Trophoblast cell (in vitro differentiated cells and primary cell): ENCODE results near the gene SDCCAG8.

Source experiments
- DNase-seq, 2 donors: peaks; one replicate each; pipeline ENCODE4 v3.0.0-alpha.2; 2016
- H2AFZ ChIP-seq: 2 replicates; pipeline ENCODE4 v1.6.1; 2013; ENCODE audit warnings: low read length, moderate library complexity, mild to moderate bottlenecking; ENCODE audit not compliant: insufficient read depth, poor library complexity
- H2AK5ac ChIP-seq: 2 replicates; pipeline ENCODE4 v1.6.1; 2013; ENCODE audit warnings: mild to moderate bottlenecking, low read length
- H2BK120ac ChIP-seq: 2 replicates; pipeline ENCODE4 v1.6.1; 2013; ENCODE audit warnings: low read length, mild to moderate bottlenecking, moderate library complexity; ENCODE audit not compliant: insufficient read depth, poor library complexity
- H2BK12ac ChIP-seq: 2 replicates; pipeline ENCODE4 v1.6.1; 2013; ENCODE audit warnings: mild to moderate bottlenecking, low read length, moderate library complexity
- H2BK5ac ChIP-seq: 2 replicates; pipeline ENCODE4 v1.6.1; 2013; ENCODE audit warnings: low read length, low read depth, moderate library complexity, mild to moderate bottlenecking; ENCODE audit not compliant: poor library complexity
- H3K14ac ChIP-seq: 2 replicates; pipeline ENCODE4 v1.6.1; 2013; ENCODE audit warnings: mild to moderate bottlenecking, low read length
- H3K18ac ChIP-seq: 2 replicates; pipeline ENCODE4 v1.6.1; 2013; ENCODE audit warnings: mild to moderate bottlenecking, low read length
- H3K23ac ChIP-seq: 2 replicates; pipeline ENCODE4 v1.6.1; 2013; ENCODE audit warnings: low read length
- H3K27ac ChIP-seq: 2 replicates; pipeline ENCODE4 v1.5.1; 2013; ENCODE audit warnings: low read depth, mild to moderate bottlenecking, inconsistent platforms, low read length, moderate library complexity
- H3K27me3 ChIP-seq: 2 replicates; pipeline ENCODE4 v1.6.1; 2013; ENCODE audit warnings: inconsistent platforms, mild to moderate bottlenecking, low read length, moderate library complexity; ENCODE audit not compliant: insufficient read depth
- H3K36me3 ChIP-seq, 2 experiments: 1 replicate in 1 of 2; 2 replicates in 1 of 2; pipeline ENCODE4 v1.6.1; 2013; ENCODE audit warnings: low read length in 2 of 2, mild to moderate bottlenecking in 2 of 2, moderate library complexity in 1 of 2; ENCODE audit not compliant: insufficient read depth in 2 of 2, control insufficient read depth in 1 of 2
- H3K4ac ChIP-seq: 2 replicates; pipeline ENCODE4 v1.6.1; 2013; ENCODE audit warnings: low read depth, mild to moderate bottlenecking, low read length, moderate library complexity
- H3K4me1 ChIP-seq, 2 experiments: 1 replicate in 1 of 2; 2 replicates in 1 of 2; pipeline ENCODE4 v1.6.1; 2013; ENCODE audit warnings: low read length in 2 of 2, mild to moderate bottlenecking in 2 of 2, moderate library complexity in 1 of 2; ENCODE audit not compliant: insufficient read depth in 2 of 2, control insufficient read depth in 1 of 2
- H3K4me2 ChIP-seq: 2 replicates; pipeline ENCODE4 v1.6.1; 2013; ENCODE audit warnings: inconsistent platforms, mild to moderate bottlenecking, low read length, moderate library complexity
- H3K4me3 ChIP-seq: 2 replicates; pipeline ENCODE4 v1.5.1; 2013; ENCODE audit warnings: mild to moderate bottlenecking, low read depth, low read length, inconsistent platforms
- H3K79me1 ChIP-seq: one replicate; pipeline ENCODE4 v1.6.1; 2013; ENCODE audit warnings: low read length
- H3K79me2 ChIP-seq: 2 replicates; pipeline ENCODE4 v1.6.1; 2013; ENCODE audit warnings: low read length, mild to moderate bottlenecking; ENCODE audit not compliant: control insufficient read depth, insufficient read depth, poor library complexity
- H3K9ac ChIP-seq: 2 replicates; pipeline ENCODE4 v1.6.1; 2013; ENCODE audit warnings: mild to moderate bottlenecking, low read length
- H3K9me3 ChIP-seq: 2 replicates; pipeline ENCODE4 v1.6.1; 2013; ENCODE audit warnings: low read depth, mild to moderate bottlenecking, control low read depth, inconsistent platforms, low read length; ENCODE audit not compliant: insufficient read depth
- H4K12ac ChIP-seq: 2 replicates; pipeline ENCODE4 v1.6.1; 2013; ENCODE audit warnings: low read depth, mild to moderate bottlenecking, low read length, moderate library complexity
- H4K8ac ChIP-seq: 2 replicates; pipeline ENCODE4 v1.6.1; 2013; ENCODE audit warnings: low read depth, mild to moderate bottlenecking, low read length, moderate library complexity
- H4K91ac ChIP-seq: one replicate; pipeline ENCODE4 v1.6.1; 2013; ENCODE audit warnings: low read depth, mild to moderate bottlenecking, low read length, moderate library complexity
- WGBS: extraction: QIAGEN DNeasy Blood & Tissue Kit; methylation state at CpG from one replicate; pipeline ENCODE4 v1.1.7; 2013; ENCODE audit warnings: missing lambda C conversion rate; ENCODE audit not compliant: insufficient read length, insufficient coverage; ENCODE audit errors: extremely low coverage; 5-methylcytosine and 5-hydroxymethylcytosine counted together

The SDCCAG8 gene

DNA sequence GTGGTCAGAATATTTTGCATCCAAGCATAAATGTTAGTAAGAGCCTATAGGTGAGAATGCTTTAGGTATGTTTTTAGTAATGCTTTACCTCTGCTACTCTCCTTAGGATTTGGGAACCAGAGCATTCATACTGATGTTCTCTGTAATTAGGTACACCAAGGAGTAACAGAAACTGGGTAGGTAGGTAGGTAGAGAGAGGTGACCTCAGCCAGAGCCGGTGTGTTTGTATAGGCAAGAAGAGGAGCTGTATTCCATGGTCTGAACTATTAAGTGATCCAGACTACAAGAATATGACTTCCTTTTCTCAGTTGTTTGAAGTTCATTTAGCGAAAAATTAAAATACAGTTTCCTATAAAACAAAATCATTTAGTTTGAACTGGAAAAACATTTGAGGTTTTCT lies 108.5 kb downstream of the SDCCAG8 start:
- no peak overlapping the region for H2AFZ ChIP-seq
- H4K8ac ChIP-seq, result no peak overlapping the region
- no peak overlapping the region for H3K14ac ChIP-seq
- no peak overlapping the region for H3K4ac ChIP-seq
- no peak overlapping the region for H2BK120ac ChIP-seq
- peaks cover 0 to 2% of the 10 kb centered on the region in 2 experiments for H3K4me1 ChIP-seq
- no peaks in the 10 kb centered on the region for H3K27me3 ChIP-seq
- no peak overlapping the region for H3K23ac ChIP-seq
- H3K36me3 ChIP-seq, result no peaks in the 10 kb centered on the region
- DNase-seq, result no peak
- no peak overlapping the region for H2BK5ac ChIP-seq
- H3K4me3 ChIP-seq, result no peak overlapping the region
- no peak overlapping the region for H2AK5ac ChIP-seq
- H4K12ac ChIP-seq, result no peak overlapping the region
- H3K9me3 ChIP-seq, result no peaks in the 10 kb centered on the region
- no peak overlapping the region for H3K4me2 ChIP-seq
- no peaks in the 10 kb centered on the region for H3K79me2 ChIP-seq
- no peak overlapping the region for H3K9ac ChIP-seq
- no peaks in the 10 kb centered on the region for H3K79me1 ChIP-seq
- no peak overlapping the region for H3K27ac ChIP-seq
- no peak overlapping the region for H2BK12ac ChIP-seq
- H3K18ac ChIP-seq, result no peak overlapping the region
- WGBS, result no CpG with 5 or more reads among the region's 2 CpGs
- no peak overlapping the region for H4K91ac ChIP-seq

DNA sequence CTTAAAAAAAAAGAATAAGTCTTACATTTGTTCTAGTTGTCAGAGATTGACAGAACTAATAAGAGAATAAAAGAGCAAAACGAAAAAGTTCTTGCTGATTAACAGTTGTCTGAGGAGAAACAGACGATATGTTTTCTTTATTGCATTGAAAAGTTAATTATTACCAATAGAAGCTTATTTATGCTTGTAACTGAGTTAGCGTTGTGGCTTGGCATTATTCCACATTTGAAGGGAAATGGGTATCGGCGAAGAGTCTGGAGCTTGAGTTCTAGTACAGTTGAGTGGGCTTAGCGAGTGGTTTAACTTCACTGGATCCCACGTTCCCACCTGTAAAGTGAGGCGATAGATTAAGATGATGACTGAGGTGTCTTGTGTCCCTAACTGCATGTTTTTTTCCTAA lies 109.0 kb downstream of the SDCCAG8 start:
- no peak overlapping the region for H3K9ac ChIP-seq
- WGBS, result no CpG with 5 or more reads among the region's 8 CpGs
- H3K4ac ChIP-seq, result no peak overlapping the region

DNA sequence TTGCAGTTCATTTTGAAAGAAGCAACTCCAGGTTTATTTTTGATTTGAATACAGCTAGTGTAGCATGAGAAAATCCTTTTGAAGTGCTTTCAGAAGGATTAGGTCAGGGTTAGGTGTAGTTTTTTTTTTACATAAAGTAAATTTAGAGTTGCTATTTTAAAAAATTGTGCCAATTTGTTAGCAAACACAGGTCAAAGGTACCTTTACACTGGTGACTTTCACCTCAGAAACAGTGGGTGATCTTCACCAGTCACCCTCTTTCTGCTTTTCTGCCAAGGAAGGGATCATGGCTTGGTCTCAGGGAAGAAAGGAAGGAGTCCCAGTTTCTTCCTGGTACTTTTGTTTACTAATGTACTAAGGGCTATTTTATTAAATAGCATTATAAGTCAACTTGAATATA lies 111.5 kb downstream of the SDCCAG8 start:
- Histone ChIP-seq H3K9ac (no peak overlapping the region), H2AK5ac (no peak overlapping the region), H3K4ac (no peak overlapping the region), H3K9me3 (no peaks in the 10 kb centered on the region), H3K4me2 (no peak overlapping the region), H2AFZ (no peak overlapping the region), H2BK12ac (no peak overlapping the region), H3K27me3 (no peaks in the 10 kb centered on the region), H4K8ac (no peak overlapping the region), H4K91ac (no peak overlapping the region), H3K23ac (no peak overlapping the region), H3K4me1 (no peaks in the 10 kb centered on the region), H4K12ac (no peak overlapping the region), H3K27ac (no peak overlapping the region), H3K79me1 (no peaks in the 10 kb centered on the region), H2BK120ac (no peak overlapping the region), H3K4me3 (no peak overlapping the region), H3K36me3 (no peaks in the 10 kb centered on the region), H2BK5ac (no peak overlapping the region), H3K14ac (no peak overlapping the region), H3K79me2 (no peaks in the 10 kb centered on the region), H3K18ac (no peak overlapping the region)
- DNase-seq, result no peak

More for the DNA sequence above, 109.0 kb downstream of the SDCCAG8 start:
- Histone ChIP-seq H2BK120ac (no peak overlapping the region), H4K12ac (no peak overlapping the region), H4K8ac (no peak overlapping the region), H3K4me1 (no peaks in the 10 kb centered on the region), H3K4me3 (no peak overlapping the region), H2BK5ac (no peak overlapping the region), H3K27ac (no peak overlapping the region), H3K23ac (no peak overlapping the region), H3K4me2 (no peak overlapping the region), H3K18ac (no peak overlapping the region), H3K36me3 (no peaks in the 10 kb centered on the region), H3K9me3 (no peaks in the 10 kb centered on the region), H3K79me2 (no peaks in the 10 kb centered on the region), H2BK12ac (no peak overlapping the region), H3K27me3 (no peaks in the 10 kb centered on the region), H3K14ac (no peak overlapping the region), H2AFZ (no peak overlapping the region), H3K79me1 (no peaks in the 10 kb centered on the region), H4K91ac (no peak overlapping the region), H2AK5ac (no peak overlapping the region)
- no peak for DNase-seq

DNA sequence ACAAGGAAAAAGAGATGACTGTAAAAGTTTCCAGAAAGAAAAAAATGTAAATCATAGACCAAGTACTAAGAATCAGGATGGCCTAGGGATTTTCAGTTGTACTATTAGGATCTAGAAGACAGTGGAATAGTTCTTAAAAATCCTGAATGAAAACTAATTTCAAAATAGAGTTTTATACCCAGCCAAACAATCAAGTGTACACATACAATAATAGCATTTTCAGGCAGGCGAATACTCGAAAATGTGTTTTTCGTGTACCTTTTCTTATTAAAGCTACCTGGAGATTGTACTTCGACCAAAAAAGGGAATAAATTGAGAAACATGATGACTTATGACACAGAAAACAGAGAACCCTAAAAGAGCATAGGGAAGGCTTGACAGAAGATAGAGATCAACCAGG lies 118.6 kb downstream of the SDCCAG8 start:
- Histone ChIP-seq H3K4me1 (no peaks in the 10 kb centered on the region), H2BK12ac (no peak overlapping the region), H3K36me3 (no peaks in the 10 kb centered on the region), H2BK120ac (no peak overlapping the region), H3K27ac (no peak overlapping the region), H2BK5ac (no peak overlapping the region), H2AK5ac (no peak overlapping the region), H2AFZ (no peak overlapping the region), H3K79me2 (no peaks in the 10 kb centered on the region), H3K79me1 (no peaks in the 10 kb centered on the region), H3K23ac (no peak overlapping the region), H3K27me3 (no peaks in the 10 kb centered on the region), H4K12ac (no peak overlapping the region), H4K91ac (no peak overlapping the region), H3K4ac (no peak overlapping the region), H3K14ac (no peak overlapping the region), H3K9ac (no peak overlapping the region), H4K8ac (no peak overlapping the region), H3K4me3 (no peak overlapping the region), H3K9me3 (no peaks in the 10 kb centered on the region), H3K18ac (no peak overlapping the region), H3K4me2 (no peak overlapping the region)
- no CpG with 5 or more reads among the region's 4 CpGs for WGBS
- DNase-seq, result no peak
